Stimulated activated CD8-positive, alpha-beta memory T cell treated with anti-CD3 and anti-CD28 coated beads, Interleukin-4, amount 100 ng/mL, for 4 hours (primary cell): ENCODE data around the gene TSFM.

Experiments used
- DNase-seq, 2 donors: peaks; one replicate each; pipeline ENCODE4 v3.0.0-alpha.2; 2020; ENCODE audit warnings: low read depth in 2 of 2, low spot score in 1 of 2

The TSFM gene

GRCh38 chr12:57777911-57778310 is 4.7 kb upstream of the TSFM start:
- DNase-seq: no peak

DNA sequence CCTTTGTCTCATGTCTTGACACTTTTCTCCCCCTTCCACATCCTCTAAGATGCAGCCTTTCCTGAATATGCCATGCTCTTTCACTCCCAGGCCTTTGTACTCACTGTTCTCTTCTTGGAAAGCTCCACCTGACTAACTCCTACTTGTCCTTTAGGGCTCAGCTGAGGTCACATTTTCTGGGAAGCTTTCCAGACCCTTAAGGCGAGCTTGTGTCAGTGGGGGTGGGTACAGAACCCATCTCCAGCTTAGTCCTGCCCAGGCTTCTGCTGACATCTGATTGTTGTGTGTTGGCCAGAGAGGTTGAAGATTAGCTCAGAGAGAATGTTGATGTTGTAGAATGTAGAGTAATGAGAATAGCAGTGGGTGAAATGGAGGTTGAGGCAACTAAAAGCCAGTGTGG is 2.9 kb upstream of the TSFM start:
- DNase-seq: no peak

- no peak for DNase-seq
Observed at GRCh38 chr12:57780284-57780897, 2.2 kb upstream of the TSFM start.

DNA sequence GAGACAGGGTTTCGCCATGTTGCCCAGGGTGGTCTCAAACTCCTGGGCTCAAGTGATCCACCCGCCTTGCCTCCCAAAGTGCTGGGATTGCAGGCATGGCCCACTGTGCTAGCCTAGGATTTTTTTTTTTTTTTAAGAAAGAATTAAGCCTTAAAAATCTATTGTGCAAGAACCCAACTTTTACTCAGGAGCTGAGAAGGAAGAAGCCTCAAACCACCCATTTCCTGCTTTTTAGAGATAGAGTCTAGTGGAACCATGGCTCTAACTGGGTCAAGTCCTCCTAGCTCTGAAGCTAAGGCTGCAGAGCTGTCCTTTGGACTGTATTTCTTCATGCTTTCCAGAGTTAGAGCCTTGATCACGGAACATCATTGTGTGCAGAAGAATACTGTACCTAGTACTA is 1.3 kb upstream of the TSFM start:
- no peak for DNase-seq

GRCh38 chr12:57781801-57782200 is 786 bp upstream of the TSFM start:
- no peak for DNase-seq

- DNase-seq: no peak
Observed at GRCh38 chr12:57782243-57782607, 362 bp upstream of the TSFM start.

DNA sequence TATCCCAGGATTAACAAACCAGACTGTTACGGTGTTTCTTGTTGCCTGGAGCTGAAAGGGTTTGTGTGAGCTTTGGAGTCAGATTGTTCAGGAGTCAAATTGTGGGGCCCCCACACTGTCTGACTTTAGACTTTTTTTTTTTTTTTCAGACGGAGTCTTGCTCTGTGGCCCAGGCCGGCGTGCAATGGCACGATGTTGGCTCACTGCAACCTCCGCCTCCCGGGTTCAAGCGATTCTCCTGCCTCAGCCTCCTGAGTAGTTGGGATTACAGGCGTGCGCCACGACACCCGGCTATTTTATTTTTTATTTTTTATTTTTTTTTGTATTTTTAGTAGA is 847 bp downstream of the TSFM start:
- no peak for DNase-seq

DNA sequence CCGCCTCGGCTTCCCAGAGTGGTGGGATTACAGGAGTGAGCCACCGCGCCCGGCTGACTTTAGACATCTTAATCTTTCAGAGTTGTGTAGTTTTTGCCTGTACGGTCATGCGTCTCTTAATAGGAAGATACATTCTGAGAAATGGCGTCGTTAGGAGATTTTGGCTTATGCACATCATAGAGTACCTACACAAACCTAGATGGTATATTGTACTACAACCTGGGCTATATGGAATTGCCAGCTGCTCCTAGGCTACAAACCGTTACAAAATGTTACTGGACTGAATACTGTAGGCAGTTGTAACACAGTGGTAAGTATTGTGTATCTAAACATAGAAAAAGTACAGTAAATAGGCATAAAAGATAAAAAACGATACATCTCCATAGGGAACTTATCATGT is 1.3 kb downstream of the TSFM start:
- DNase-seq: no peak

DNA sequence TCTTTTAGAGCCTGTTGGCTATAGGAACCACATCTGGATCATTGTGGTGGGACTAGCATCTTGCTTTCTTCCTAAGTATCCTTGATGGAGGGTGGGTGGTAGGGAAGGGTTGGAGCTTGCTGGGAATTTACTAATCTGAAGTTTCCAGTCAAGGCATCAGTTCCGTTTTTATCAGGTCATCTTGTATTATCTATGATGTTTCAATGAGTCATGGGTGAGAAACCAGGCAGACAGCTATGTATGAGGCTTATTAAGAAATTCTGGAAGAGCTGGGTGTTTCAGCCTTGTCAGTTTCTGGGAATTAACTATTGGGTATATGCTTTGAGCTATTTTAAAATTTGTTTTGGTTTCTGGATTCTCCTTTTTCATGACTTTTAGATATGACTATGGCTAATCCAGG is 11.3 kb downstream of the TSFM start:
- DNase-seq: no peak

- DNase-seq: no peak
Observed at GRCh38 chr12:57795354-57795753, 12.8 kb downstream of the TSFM start.

DNA sequence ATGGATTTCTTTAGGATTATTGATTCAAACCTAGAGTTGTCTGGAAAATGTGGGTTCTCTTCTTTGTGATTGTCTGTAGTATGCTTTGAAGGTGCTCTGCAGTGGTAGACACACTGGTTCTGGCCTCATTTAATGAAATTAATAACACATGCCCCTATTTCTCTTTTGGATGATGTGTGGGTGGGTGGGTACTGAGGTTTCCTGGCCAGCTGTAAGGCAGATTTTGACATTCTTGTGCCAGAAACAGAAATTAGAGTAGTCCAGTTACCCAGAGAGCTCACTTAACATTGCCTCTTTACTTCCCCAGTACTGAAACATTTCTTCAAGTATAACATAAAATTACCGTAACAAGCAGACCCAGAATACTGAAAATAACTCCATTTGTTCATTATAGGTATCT is 14.4 kb downstream of the TSFM start:
- DNase-seq: no peak

DNA sequence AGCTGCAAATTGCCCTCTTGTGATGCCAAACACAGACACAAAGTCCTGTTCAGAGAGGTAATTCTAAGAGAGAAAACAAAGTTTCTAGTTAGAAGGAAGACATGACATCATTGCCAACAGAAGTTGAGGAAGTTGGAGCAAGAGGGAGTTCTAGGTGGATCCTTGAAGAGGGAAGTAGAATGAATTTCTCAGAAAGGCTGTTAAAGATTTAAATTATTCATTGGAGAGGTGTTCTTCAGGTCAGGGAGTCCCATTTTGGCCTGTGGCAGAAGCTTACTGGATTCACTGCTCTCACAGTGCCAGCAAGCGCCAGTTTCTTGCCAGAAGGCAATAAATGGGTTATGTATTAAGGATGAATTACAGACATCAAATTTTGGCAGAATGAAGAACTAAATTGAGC is 15.3 kb downstream of the TSFM start:
- no peak for DNase-seq

GRCh38 chr12:57800965-57801364 is 18.4 kb downstream of the TSFM start:
- no peak for DNase-seq

GRCh38 chr12:57802607-57803006 is 20.0 kb downstream of the TSFM start:
- DNase-seq: no peak

DNA sequence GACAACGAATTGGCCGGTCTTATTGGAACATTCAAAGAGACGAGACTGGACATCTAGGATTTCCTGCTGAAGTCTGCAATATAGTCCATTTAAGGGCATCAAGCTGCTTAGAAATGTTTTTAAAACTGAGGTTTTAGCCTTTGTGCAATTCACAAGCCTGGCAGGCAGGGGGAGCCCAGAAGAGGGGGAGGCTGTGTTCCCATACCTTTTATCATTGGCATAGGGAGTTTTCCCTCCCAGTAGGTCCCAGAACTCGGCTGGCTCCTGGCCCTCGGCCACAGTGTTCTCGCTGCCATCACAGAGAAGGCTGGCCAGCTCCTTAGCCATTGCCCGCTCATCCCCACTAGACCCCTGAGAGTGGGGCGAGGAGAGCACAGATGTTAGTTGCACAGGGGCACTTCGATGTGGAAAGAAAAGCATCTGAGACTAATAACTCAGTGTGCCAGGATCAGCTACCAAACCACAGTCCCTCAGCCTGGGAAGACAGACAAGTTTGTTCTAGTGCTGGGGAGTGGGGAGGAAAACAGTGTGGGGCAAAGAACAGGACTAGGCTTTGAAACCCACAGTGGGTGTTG is 20.8 kb downstream of the TSFM start:
- DNase-seq: no peak

DNA sequence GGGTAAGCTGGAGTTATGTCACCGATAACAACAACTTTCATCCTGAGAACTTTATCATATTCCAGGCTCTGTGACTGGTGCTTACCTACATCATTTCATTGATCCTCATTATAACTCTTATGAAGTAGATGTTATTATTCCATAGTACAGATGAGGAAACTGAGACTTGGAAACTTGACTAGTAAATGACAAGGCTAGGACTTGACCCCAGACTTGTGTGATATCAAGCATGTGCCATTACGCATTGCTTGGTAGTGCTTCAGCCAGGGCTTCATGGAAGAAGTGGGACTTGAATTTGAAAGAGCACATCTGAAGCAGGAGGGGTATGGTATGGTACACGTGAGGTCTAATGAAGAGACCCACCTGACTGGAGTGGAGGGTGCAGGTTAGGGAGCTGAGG is 24.1 kb downstream of the TSFM start:
- no peak for DNase-seq

- DNase-seq: no peak
Observed at GRCh38 chr12:57807285-57807684, 24.7 kb downstream of the TSFM start.

GRCh38 chr12:57808351-57808750 is 25.8 kb downstream of the TSFM start:
- no peak for DNase-seq

DNA sequence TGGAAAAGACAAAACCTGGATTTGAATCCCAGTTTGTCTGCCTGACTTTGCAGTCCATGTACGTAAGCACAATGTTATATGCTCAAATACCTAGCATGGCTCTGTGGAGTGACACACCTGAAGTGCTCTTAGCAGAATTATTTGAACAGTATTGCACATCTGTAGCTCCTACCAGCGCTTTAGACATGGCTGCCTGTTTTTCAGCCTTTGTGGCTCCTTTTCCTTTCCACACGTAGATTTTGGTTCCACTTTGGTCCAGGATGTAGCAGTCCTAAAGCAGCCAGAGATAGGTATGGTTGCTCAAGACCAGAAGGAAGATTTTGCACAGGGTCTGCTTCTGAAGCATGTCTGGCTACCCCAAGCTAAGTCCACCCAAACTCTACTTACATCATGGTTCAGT is 26.8 kb downstream of the TSFM start:
- DNase-seq: no peak

DNA sequence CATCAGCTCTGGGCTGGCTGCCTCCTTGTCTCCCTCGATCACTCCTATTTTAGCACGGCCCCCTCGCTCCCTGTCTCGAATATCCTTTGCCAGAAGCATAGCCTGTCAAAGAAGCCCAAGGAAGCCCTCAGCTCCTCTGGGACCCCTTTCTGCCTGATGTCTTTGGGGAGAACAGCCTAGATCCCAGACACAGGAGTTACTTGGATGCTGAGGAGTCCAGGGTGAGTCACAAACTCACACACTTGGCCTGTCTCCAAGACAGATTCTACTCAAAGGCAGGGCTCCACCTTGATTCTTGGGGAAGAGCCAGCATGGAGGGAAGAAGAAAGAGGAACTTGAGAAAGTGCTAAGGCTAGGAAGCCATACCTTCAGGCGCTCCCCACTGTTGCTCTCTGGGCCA is 27.9 kb downstream of the TSFM start:
- DNase-seq: no peak

DNA sequence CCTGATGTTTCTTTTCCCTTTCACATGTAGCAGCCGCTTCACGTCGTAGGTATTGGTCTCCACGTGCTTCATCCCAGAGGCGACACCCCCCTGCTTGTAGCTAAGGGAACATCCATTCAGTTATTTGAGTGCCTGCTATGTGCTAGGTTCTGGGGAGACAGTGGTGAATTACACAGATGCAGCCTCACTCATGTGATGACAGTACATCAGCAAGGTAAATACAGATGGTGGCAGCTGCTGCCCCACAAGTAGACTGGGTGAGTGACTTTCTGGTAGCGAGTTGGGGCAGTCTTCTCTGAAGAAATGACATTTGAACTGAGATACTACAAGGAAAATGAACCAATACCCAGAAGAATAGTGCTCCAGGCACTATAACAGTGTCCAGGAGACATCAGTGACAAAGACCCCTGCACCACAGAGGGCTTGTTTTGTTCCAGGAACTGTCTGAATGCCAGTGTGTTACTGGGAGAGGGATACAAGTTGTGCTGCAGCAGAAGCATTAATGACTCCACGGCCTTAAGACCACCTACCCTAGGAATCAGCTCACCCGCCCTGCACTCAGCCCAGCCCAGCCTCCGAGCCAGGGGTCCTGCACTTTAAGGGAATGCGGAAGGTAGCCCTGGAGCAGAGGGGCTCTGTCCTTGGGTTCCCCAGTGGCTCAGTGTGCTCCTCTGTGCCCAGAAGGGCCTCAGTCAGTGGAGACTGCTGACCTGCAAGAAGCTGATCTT is 28.6 kb downstream of the TSFM start:
- no peak for DNase-seq

- DNase-seq: no peak
Observed at GRCh38 chr12:57813111-57813970, 30.8 kb downstream of the TSFM start.
